Parathyroid adenoma (tissue), 2 donors: ENCODE data around the gene TUBA4A.

Experiments
- H2AFZ ChIP-seq: fragments of 300-600 bp; sonication (generic); one replicate; pipeline ENCODE4 v1.7.0; 2017; ENCODE audit warnings: antibody characterized with exemption, mild to moderate bottlenecking
- H3K27ac ChIP-seq: fragments of 300-600 bp; sonication (generic); one replicate; pipeline ENCODE4 v1.7.0; 2017
- H3K27me3 ChIP-seq: fragments of 300-600 bp; sonication (generic); one replicate; pipeline ENCODE4 v1.7.0; 2017; ENCODE audit warnings: low read length; ENCODE audit not compliant: control insufficient read depth, insufficient read depth
- H3K36me3 ChIP-seq: fragments of 300-600 bp; sonication (generic); one replicate; pipeline ENCODE4 v1.7.0; 2017; ENCODE audit warnings: low read length; ENCODE audit not compliant: control insufficient read depth, insufficient read depth
- H3K4me1 ChIP-seq: fragments of 300-600 bp; sonication (generic); one replicate; pipeline ENCODE4 v1.7.0; 2017; ENCODE audit warnings: control low read depth
- H3K4me2 ChIP-seq: fragments of 300-600 bp; sonication (generic); one replicate; pipeline ENCODE4 v1.7.0; 2017; ENCODE audit warnings: low read length
- H3K4me3 ChIP-seq: fragments of 300-600 bp; sonication (generic); one replicate; pipeline ENCODE4 v1.7.0; 2017; ENCODE audit warnings: low read depth, low read length
- H3K79me2 ChIP-seq: fragments of 300-600 bp; sonication (generic); one replicate; pipeline ENCODE4 v1.7.0; 2017; ENCODE audit warnings: control low read depth
- H3K9ac ChIP-seq: fragments of 300-600 bp; sonication (generic); one replicate; pipeline ENCODE4 v1.7.0; 2017; ENCODE audit warnings: mild to moderate bottlenecking
- H3K9me3 ChIP-seq: fragments of 300-600 bp; sonication (generic); one replicate; pipeline ENCODE4 v1.7.0; 2017; ENCODE audit warnings: low read length; ENCODE audit not compliant: control insufficient read depth
- TF ChIP-seq, protein P1 (sequence below): fragments of 300-600 bp; sonication (generic); IDR thresholded peaks from one replicate; pipeline ENCODE4 v1.7.0; 2017; ENCODE audit warnings: antibody characterized with exemption, mild to moderate bottlenecking
- donor health status: primary hyperparathyroidism.

The TUBA4A gene

GRCh38 chr2:219291394-219291793, 37.7 kb upstream of the TUBA4A start:
- H3K4me1 ChIP-seq = peaks cover 6% of the 10 kb centered on the region
- H2AFZ ChIP-seq = no peak overlapping the region
- H3K27ac ChIP-seq = no peak overlapping the region
- no peak overlapping the region for H3K4me3 ChIP-seq
- TF ChIP-seq, protein P1, sequence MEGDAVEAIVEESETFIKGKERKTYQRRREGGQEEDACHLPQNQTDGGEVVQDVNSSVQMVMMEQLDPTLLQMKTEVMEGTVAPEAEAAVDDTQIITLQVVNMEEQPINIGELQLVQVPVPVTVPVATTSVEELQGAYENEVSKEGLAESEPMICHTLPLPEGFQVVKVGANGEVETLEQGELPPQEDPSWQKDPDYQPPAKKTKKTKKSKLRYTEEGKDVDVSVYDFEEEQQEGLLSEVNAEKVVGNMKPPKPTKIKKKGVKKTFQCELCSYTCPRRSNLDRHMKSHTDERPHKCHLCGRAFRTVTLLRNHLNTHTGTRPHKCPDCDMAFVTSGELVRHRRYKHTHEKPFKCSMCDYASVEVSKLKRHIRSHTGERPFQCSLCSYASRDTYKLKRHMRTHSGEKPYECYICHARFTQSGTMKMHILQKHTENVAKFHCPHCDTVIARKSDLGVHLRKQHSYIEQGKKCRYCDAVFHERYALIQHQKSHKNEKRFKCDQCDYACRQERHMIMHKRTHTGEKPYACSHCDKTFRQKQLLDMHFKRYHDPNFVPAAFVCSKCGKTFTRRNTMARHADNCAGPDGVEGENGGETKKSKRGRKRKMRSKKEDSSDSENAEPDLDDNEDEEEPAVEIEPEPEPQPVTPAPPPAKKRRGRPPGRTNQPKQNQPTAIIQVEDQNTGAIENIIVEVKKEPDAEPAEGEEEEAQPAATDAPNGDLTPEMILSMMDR = no peak
- H3K4me2 ChIP-seq = no peak overlapping the region
- no peaks in the 10 kb centered on the region for H3K9me3 ChIP-seq
- no peaks in the 10 kb centered on the region for H3K36me3 ChIP-seq
- no peaks in the 10 kb centered on the region for H3K27me3 ChIP-seq
- H3K79me2 ChIP-seq = no peaks in the 10 kb centered on the region
- H3K9ac ChIP-seq = no peak overlapping the region

DNA sequence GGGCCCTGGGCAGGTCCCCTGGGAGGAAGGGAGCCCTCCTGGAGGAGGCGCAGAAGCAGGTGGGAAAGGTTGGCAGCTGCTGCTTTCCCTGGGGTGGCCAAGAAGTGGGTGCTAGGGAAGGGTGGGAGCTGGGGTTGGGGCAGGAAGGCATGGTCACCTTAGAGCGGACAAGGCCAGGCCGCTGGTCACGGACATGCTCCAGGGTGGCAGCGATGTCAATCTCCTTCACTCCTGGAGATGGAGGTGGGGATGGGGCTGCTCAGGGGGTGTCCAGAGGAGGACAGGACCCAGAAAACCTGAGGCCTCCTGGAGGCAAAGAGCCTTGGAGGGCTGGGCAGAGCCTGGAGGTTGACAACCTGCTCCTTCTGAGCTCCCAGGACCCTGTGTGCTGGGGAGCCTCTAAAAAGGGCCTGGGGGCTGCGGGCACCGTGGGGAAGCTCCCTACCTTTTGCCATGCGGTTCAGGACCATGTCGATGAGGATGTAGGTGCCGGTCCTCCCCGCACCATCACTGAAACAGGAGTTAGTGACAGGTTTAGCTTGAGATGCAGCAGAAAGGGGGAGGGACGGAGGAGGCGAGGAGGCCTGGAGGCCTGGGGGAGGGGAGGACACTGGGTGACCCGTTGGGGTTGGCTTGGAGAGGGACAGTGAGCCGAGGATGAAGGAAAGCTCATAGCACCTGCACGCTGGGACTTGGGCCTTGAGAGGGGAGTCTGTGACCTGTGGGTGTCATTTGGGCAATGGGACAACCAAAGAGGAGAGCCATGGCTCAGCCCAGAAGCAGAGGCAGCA, 36.9 kb upstream of the TUBA4A start:
- TF ChIP-seq, protein P1 = no peak
- no peak overlapping the region for H3K27ac ChIP-seq
- H3K9me3 ChIP-seq = no peaks in the 10 kb centered on the region
- peaks cover 6% of the 10 kb centered on the region for H3K4me1 ChIP-seq
- no peaks in the 10 kb centered on the region for H3K27me3 ChIP-seq
- no peak overlapping the region for H2AFZ ChIP-seq
- no peak overlapping the region for H3K9ac ChIP-seq
- H3K36me3 ChIP-seq = no peaks in the 10 kb centered on the region
- no peak overlapping the region for H3K4me3 ChIP-seq
- H3K79me2 ChIP-seq = no peaks in the 10 kb centered on the region
- H3K4me2 ChIP-seq = no peak overlapping the region

DNA sequence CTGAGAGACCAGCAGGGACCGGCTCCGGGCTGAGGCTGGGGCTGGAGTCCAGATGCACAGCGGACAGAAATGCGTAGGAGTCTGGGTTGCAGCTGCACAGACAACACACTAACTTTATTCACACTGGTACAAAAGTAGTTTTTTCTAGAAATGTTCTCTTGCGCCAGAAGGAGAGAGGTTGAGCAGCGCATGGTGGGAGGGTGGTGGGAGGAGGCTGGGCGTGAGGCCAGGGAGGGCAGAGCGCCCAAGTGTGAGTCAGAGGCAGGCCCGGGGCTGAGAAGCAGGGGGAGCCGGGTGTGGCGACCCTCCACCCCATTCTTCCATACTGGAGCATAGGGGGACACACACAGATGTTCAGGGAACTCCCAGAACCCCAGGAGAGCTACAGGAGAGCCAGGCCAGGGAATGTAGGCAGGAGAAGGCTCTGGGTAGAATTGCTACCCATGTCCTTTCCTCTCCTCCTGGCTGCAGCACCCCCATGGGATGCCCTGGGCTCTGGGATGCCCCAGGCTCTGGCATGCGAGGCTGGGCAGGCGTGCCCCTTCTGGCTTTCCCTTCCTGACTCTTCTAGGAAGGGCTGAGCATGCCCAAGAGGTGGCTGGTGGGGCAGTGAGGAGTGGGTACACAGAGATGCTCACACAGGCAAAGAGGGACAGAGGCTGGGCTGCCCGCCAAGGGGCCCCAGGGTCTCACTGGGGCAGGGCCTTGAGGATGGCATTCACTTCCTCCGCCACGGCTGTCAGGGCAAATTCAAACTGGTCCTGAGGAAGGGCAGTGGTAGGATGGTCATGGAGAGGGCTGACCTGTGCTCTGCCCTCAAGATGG, 36.0 kb upstream of the TUBA4A start:
- Histone ChIP-seq H2AFZ (no peak overlapping the region), H3K9ac (no peak overlapping the region), H3K79me2 (no peaks in the 10 kb centered on the region), H3K27me3 (no peaks in the 10 kb centered on the region), H3K27ac (no peak overlapping the region), H3K36me3 (no peaks in the 10 kb centered on the region), H3K9me3 (no peaks in the 10 kb centered on the region), H3K4me2 (no peak overlapping the region), H3K4me3 (no peak overlapping the region), H3K4me1 (peaks cover 3% of the 10 kb centered on the region)
- TF ChIP-seq, protein P1 = no peak

- Histone ChIP-seq H3K4me2 (no peak overlapping the region), H3K79me2 (no peaks in the 10 kb centered on the region), H3K4me3 (no peak overlapping the region), H3K27ac (no peak overlapping the region), H2AFZ (no peak overlapping the region), H3K9me3 (no peaks in the 10 kb centered on the region), H3K9ac (no peak overlapping the region), H3K4me1 (no peaks in the 10 kb centered on the region), H3K36me3 (no peaks in the 10 kb centered on the region), H3K27me3 (no peaks in the 10 kb centered on the region)
- TF ChIP-seq, protein P1 = no peak
These were observed 35.4 kb upstream of the TUBA4A start for GRCh38 chr2:219289195-219289536.
